SU-DHL-6 (cell line): ENCODE data around the gene TRIM24.

ENCODE experiments used
- EZH2phosphoT487 ChIP-seq: fragments of 200-600 bp; sonication (generic), shearing (Covaris generic); conservative IDR thresholded peaks from 2 replicates; pipeline ENCODE4 v1.6.1; 2018; ENCODE audit warnings: mild to moderate bottlenecking, antibody characterized with exemption, low read length, moderate library complexity, mixed read lengths
- TF ChIP-seq, protein P1 (sequence below): fragments of 200-600 bp; sonication (generic); IDR thresholded peaks from one replicate; pipeline ENCODE4 v1.5.1; 2017; ENCODE audit warnings: antibody characterized with exemption, mild to moderate bottlenecking, low read length, moderate library complexity; ENCODE audit not compliant: insufficient read depth, poor library complexity, severe bottlenecking

DNA sequence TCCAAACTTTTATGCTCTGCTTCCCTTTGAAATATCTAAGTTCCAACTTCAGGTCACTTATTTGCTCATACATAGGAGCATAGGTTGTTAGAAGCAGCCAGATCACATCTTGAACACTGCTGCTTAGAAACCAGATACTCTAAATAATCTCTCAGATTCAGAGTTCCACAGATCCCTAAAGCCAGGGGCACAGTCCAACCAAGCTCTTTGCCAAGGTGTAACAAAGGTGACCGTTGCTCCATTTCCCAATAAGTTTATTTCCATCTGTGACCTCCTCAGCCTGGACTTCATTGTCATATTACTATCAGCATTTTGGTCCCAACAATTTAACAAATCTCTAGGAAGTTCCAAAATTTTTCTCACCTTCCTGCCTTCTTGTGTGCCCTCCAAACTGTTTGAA is 52.8 kb downstream of the TRIM24 start:
- TF ChIP-seq, protein P1, sequence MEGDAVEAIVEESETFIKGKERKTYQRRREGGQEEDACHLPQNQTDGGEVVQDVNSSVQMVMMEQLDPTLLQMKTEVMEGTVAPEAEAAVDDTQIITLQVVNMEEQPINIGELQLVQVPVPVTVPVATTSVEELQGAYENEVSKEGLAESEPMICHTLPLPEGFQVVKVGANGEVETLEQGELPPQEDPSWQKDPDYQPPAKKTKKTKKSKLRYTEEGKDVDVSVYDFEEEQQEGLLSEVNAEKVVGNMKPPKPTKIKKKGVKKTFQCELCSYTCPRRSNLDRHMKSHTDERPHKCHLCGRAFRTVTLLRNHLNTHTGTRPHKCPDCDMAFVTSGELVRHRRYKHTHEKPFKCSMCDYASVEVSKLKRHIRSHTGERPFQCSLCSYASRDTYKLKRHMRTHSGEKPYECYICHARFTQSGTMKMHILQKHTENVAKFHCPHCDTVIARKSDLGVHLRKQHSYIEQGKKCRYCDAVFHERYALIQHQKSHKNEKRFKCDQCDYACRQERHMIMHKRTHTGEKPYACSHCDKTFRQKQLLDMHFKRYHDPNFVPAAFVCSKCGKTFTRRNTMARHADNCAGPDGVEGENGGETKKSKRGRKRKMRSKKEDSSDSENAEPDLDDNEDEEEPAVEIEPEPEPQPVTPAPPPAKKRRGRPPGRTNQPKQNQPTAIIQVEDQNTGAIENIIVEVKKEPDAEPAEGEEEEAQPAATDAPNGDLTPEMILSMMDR = no peak
- TF ChIP-seq EZH2phosphoT487 = no peak
